GM12801 (cell line): ENCODE results near the gene MAN2B2.

Experiments
- CTCF ChIP-seq: IDR thresholded peaks from one replicate; pipeline ENCODE4 v1.5.1; 2011; ENCODE audit warnings: control low read depth; ENCODE audit not compliant: insufficient read length; ENCODE audit errors: extremely low read depth

MAN2B2 gene

GRCh38 chr4:6595897-6596537, 21.0 kb downstream of the MAN2B2 start:
- no peak for TF ChIP-seq CTCF

GRCh38 chr4:6596948-6597347, 22.0 kb downstream of the MAN2B2 start:
- no peak for TF ChIP-seq CTCF

DNA sequence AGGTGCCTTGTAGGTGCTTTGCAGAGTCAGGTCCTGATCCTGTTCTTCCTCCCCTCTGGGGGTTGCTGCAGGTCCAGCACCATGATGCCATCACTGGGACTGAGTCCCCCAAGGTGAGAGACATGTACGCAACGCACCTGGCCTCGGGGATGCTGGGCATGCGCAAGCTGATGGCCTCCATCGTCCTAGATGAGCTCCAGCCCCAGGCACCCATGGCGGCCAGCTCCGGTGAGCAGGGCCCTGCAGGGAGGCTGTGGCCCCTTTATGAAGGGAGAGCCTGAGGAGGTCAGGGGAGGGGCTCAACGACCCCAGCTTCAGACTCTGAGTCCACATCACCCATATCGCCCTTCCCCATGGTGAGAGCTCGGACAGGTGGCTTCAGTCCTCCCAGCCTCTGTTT, 23.1 kb downstream of the MAN2B2 start:
- TF ChIP-seq CTCF = no peak

- no peak for TF ChIP-seq CTCF
These were observed 23.7 kb downstream of the MAN2B2 start for GRCh38 chr4:6598641-6599040.

GRCh38 chr4:6601661-6602250, 26.8 kb downstream of the MAN2B2 start:
- TF ChIP-seq CTCF = no peak

DNA sequence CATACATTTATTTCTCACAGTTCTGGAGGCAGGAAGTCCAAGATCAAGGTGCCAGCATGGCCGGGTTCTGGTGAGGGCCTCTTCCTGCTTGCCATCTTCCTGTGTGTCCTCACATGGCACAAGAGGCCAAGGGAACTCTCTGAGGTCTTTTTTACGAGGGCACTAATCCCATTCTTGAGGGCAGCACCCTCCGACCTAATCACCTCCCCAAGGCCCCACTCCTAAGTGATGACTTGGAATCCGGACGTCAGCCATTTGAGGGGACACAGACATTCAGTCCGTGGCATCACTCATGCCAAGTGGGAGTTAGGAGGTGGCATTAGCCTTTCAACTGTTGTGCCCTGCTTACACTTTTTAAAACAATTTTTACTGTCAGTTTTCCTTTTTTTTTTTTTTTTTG, 27.3 kb downstream of the MAN2B2 start:
- no peak for TF ChIP-seq CTCF

GRCh38 chr4:6603128-6603527, 28.1 kb downstream of the MAN2B2 start:
- TF ChIP-seq CTCF = no peak

DNA sequence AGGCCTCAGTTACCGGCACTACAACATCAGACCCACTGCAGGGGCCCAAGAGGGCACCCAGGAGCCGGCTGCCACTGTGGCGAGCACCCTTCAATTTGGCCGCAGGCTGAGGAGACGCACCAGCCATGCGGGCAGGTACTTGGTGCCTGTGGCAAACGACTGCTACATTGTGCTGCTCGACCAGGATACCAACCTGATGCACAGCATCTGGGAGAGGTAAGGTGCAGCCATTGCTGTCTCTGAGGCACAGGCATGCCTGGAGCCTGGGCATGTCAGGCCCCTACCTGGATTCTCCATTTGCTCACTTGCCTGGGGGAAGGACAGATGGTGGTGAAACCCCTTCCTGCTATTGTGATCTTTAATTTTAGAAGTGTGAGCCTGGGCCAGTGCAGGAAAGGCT, 30.1 kb downstream of the MAN2B2 start:
- TF ChIP-seq CTCF = no peak
